Ureter (tissue), 1 donor: ENCODE results near the gene HOXD13. TPM values are rescaled to one million over a fixed set of nuclear protein-coding genes. Genes with fewer than 3 reads are reported as not detected.

Experiments
- DNase-seq: peaks from one replicate; pipeline ENCODE4 v3.0.0-alpha.2; 2020; ENCODE audit warnings: low spot score
- total RNA-seq: library from RNA; stranded (reverse); gene quantifications from one replicate; pipeline ENCODE4 v1.2.4, GENCODE V29; 2023
- donor health status: DM: yes; HTN: yes; CAD: no.

HOXD13 gene
- total RNA-seq, 1 donor from 2014 or later, result not detected

DNA sequence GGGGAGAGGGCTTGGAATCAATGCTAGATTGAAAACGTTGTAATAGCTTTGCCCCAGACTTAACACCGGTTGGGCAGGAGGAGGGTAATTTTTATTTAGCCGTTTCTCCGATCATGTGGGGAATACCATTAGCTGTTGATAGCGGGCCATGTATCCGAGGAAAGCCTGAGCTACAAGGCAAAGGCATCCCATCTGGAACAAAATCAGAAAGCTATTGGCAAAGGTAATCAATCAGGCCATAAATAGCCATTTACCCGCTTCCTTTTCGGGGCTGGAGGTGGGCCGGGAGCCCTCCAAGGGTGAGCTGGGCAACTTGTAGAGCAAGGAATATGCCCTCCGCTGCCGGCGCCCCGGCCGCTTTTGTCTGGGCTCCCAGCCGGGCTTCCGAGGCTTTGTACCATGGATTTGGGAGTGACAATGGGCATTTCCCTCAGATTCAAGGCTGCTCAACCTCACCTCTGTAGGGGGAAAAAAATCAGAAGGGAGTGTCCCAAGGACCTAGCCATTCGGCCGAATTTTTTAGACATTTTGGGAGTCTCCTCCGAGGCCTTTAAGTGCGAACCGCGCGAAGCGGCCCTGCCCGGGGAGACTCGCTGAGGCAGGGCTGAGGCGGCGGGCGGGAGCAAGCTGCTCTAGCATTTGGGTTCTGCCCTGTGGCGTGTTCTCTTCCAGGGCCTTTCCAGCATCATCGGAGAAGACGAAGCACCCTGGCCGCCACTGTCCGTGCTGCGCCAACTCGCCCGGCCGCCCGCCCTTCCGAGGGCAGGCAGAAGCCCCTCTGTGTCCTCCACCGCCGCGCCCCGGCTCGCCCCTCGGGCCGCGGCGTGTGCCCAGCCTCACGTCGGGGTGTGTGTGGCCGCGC lies 28.9 kb downstream of the HOXD13 start:
- DNase-seq, result no peak

DNA sequence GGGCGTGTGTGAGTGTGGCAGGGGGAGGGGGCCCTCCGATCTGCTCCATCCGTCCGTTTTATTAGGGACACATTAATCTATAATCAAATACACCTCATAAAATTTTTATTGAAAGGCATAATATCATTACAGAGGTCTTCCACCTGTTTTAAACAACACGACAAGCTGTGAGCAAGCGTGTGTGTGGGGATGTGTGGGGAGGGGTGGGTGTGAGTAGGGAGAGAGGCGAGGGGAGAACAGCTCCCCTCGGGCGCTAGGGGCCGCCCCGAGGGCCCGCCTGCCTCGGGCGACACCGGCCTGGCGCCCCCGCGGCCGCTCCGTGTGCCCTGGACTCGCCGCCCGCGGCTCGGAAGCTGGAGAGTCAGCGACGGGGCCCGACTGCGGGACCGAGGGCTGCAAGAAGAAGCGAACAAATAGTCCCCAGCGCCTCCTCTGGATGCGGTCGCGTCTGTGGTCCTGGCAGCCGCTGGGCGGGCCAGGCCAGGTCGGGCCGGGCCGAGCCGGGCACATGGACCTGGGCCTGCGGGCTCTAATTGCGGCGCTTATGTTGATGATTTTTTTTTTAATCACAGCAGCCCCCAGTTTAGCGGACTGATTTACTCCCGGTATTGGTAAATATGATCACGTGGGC lies 29.6 kb downstream of the HOXD13 start:
- no peak for DNase-seq

DNA sequence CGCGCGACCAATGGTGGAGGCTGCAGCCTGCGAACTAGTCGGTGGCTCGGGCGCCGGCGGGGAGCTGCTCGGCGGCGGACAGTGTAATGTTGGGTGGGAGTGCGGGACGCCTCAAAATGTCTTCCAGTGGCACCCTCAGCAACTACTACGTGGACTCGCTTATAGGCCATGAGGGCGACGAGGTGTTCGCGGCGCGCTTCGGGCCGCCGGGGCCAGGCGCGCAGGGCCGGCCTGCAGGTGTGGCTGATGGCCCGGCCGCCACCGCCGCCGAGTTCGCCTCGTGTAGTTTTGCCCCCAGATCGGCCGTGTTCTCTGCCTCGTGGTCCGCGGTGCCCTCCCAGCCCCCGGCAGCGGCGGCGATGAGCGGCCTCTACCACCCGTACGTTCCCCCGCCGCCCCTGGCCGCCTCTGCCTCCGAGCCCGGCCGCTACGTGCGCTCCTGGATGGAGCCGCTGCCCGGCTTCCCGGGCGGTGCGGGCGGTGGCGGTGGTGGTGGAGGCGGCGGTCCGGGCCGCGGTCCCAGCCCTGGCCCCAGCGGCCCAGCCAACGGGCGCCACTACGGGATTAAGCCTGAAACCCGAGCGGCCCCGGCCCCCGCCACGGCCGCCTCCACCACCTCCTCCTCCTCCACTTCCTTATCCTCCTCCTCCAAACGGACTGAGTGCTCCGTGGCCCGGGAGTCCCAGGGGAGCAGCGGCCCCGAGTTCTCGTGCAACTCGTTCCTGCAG lies 30.3 kb downstream of the HOXD13 start, which contains the start of gene HOXD9:
Gene HOXD9, plus strand, starts transcription at position 37 of the 728 bp plus-strand sequence. Its CDS starts 50 bp downstream, at position 87.
- peak; percentile 87 for DNase-seq

DNA sequence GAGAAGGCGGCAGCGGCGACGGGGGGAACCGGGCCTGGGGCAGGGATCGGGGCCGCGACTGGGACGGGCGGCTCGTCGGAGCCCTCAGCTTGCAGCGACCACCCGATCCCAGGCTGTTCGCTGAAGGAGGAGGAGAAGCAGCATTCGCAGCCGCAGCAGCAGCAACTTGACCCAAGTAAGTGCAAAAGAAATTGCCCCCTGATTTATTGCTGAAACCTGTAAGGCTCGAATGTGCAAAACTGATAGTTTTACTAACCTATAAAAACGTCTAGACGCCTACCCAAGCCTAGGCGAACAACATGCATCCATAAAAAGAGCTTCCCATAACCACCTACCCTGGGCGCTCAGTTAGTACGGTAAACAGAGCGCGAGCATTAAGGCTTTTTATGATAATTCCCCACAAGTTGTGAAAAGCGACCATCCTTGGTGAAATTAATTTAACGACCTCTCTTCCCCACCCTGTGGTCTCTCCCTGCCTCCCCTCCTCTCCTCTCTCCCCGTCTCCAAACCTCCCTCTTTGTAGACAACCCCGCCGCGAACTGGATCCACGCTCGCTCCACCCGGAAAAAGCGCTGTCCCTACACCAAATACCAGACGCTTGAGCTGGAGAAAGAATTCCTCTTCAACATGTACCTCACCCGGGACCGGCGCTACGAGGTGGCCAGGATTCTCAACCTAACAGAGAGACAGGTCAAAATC lies 31.0 kb downstream of the HOXD13 start:
- DNase-seq, result no peak

DNA sequence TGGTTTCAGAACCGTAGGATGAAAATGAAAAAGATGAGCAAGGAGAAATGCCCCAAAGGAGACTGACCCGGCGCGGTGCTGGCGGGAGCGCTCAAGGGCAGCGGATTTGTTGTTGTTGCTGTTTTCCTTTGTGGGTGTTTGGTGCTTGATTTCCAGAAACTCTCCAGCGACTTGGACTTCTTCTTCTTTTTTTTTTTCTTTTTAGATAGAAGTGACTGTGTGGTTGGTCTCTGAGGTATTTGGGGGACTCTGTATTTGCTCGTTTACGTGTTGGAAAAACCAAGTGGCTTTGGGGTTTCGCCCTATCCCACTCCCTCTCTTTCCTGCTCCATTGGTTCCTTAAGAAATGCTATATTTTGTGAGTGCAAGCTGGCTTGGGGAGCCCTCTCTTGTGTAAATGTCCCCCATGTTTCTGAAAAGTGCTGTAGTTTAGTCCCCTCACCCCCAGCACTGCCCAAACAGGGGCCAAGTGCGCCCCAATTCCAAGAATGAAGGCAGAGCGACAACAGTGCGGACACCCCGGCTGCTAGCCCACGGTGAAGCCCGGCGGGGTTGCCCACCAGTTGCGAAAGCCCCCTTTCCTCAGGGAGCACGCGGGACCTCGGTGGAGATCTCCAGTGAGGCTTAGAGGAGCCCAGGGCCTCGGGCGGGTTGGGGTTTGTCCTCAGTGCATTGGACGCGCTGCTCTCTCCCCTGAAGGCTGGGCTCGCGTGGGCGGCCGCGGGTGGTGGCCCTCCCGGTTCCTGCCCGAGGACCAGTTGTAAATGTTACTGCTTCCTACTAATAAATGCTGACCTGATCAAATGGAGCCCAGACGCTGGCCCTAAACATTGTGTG lies 31.8 kb downstream of the HOXD13 start:
- no peak for DNase-seq

DNA sequence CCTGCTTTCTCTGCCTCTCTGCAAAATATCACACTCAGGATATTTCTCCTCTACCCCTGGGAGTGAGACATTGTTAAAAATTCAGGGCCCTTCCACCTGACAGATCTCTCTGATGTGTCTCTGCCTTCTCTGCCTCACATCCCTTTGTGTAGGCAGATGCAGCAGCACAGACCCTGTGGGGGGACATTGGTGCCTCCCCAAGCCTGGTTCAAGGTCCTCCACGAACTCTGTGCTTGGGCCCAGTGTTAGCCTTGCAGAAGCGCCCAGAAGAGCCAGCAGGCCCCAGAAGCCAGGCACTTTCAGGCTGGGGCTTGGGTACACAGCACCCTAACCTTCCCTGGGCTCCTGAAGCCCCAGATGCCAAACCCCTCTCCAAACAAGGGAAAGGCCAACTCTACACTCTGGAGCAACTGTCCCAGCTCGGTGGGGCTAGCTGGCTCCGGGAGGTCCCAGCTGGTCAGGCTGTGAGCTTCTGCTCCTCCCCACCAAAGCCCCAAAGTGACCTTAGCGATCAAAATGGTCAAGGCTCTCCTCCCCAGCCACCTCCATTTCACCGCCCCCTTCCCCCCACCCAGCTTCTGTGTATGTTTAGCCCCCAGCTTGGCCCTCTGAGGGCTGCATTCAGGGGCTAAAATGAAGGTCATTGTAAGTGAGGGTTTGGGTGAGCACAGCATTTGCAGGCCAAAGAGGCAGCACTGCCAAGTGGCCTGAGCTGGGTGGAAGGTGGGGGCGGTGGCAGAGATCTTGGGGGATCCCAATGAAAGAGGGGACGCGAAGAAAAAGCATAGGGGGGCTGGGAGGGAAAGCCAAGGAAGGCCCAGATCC lies 32.6 kb downstream of the HOXD13 start:
- DNase-seq, result no peak

DNA sequence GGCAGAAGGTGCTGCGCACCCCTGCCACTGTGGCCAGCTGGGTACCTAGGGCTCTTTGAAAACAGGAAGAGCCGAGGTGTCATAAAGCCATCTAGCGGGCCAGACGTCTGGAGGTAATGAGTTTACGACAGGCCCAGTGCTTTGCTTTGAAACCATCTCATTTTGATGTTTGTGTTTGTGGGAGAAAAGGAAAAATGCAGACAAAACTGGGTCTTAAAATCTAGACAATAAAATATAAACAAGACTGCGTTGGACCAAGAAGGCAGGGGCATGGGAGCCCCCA lies 33.2 kb downstream of the HOXD13 start:
- DNase-seq, result no peak

DNA sequence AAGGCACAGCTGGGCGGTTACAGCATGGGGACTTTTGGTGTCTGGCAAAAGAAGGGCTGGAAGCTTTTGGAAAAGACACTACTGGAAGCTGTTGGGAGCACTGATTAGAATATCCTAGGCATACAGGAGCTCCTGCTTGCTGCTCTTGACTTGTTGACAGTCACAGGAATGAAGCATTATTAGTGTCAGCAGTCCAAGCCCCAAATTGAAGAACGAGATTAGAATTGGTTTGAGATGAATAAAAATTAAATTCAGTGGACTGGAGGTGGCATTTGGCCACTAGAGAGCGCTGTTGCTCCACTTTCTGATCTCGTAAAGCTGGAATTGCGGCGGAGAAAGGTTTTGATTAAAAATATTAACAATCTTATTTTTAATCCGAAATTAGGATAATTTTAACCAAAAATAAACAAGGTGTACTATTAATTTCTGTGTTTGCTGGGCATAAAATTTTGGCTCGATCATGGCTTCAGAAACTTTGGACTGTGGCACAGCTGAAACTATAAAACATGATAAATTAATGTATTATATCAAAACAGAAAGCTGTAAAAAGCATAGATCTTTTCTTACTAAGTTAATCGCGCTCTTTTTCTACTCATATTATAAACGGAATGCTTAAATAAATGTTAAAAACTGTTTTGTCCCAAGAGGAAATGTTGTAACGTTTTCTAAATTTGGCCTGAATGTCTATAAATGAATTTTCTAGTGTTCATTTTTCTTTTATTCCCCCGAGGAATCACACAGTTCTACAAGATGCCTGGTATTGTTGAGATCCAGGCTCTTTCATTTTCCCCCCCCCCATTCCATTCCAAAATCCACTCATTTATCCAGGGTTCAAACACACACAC lies 34.6 kb downstream of the HOXD13 start:
- peak; percentile 80 for DNase-seq

DNA sequence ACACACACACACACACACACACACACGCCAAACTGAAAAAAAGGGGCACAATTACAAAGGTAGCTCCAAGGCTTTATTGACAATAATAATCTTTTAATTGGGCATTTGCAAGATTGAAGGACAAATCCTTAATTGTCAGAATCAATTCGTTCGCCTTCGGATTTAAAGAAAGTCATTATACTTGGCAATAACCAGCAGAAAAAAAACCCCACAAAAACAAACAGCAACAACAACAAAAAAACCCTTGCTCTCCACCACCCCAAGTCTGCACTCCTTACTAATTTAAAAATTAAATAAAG lies 35.2 kb downstream of the HOXD13 start:
- DNase-seq, result no peak

DNA sequence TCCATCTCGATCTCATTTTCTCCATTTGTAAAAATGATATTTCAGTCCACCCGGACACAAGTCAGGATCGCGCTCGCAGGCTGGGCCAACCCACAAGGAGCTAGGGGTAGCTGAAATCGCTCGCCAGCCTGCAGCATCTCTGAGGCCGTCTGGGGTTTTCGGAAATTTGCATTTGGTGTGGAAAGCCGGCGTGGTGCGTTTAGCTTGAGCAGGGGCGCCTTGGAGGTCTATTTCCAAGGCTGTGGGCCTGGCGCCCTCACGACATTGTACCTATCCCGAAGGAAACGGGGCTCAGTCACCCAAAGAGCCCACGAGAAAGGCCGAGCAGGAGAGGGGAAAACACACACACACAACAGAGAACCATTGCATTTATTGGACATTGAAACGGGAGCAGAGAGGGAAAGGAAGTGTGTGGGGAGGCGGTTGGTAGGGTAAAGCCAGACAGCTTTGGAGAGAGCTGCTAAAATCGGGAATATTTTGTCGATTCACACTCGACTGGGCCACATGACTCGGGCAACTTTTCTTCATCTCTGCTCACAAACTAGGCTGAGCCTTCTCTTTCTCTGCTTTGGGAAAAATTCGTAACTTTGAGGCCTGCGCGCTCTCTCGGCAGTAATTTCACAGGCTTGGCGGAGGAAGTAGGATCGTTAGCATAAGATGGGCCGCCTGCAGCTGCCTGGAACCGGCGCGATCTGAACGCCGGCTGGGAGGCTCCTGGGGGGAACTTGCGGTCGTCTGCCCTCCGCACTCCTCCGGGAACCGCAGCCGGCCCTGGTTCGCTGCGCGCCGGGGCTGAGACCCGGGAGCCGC lies 35.9 kb downstream of the HOXD13 start:
- DNase-seq, result no peak

DNA sequence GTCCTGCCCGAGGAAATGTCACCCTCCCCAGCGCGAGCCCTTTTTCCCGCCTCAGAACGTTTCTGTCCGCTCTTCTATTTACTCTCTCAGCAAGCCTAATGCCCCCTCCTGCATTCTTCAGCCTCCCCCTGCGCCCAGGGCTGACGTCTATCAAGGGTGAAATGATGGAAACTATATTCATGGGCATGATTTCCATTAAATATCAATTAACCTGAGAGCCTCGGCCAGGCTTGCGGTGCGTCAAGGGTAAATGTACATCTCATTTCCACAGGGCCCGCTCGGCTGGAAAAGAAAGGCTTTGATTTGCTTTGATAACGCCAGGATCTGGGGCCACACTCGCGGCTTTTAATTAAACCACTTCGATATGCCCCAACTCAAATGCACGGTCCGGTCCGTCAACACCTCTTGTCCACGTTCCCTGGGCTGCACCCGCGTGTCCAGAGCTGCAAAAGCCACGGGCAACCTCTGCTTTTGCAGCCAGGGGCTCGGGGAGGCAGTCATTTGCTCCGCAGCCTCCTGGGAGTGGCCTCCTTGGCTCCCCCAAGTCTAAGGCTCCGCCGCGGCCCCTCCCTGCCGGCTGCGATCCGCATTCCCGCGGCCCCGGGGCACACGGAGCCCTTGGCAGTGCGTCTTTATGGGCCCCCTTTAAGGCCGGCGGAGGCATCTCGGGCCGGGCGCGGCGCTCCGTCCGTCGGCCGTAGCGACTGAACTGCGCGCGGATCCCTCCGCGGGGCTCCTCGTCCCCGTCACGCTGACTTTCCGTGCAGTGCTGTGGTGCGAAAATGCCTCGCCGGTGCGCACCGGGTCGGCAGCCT lies 36.7 kb downstream of the HOXD13 start, which contains the start of gene HOXD8:
Gene HOXD8, plus strand, starts transcription at position 724 of the 815 bp plus-strand sequence. CDS start 662 bp downstream, outside the sequence.
- DNase-seq, result peak; percentile 87

DNA sequence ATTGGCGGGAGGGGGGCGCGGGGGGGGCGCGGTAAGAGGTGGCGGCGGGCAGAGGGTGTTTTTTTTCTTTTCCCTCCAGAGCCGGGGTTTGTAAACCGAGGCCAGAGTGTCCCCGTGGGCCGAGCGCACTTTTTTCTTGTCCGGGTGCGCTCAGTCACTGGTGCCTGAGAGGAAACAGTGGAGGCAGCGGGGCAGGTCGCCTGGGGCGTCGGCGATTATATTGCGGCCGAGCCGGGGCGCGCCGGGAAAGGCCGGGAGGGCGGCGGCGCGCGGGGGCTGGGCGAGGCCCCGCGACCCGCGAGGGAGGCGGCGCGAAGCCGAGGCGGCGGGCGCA lies 37.3 kb downstream of the HOXD13 start:
- no peak for DNase-seq

DNA sequence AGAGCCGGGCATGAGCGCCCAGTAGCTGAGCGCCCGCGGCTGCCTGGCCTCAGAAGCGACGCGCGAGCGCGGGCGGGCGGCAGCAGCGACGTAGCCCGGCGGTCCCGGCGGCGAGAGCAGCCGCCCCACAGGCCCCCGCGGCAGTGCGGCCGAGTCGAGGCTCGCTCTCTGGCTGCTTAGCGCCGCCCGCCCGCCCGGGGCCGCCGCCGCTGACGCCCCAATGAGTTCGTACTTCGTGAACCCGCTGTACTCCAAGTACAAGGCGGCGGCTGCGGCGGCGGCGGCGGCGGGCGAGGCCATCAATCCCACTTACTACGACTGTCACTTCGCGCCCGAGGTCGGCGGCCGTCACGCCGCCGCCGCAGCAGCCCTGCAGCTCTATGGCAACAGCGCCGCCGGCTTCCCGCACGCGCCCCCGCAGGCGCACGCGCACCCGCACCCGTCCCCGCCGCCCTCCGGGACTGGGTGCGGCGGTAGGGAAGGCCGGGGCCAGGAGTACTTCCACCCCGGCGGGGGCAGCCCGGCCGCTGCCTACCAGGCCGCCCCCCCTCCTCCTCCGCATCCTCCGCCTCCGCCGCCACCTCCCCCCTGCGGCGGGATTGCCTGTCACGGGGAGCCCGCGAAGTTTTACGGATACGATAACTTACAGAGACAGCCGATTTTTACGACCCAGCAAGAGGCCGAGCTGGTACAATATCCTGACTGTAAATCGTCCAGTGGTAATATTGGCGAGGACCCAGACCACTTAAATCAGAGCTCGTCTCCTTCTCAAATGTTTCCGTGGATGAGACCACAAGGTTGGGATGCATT lies 37.8 kb downstream of the HOXD13 start:
- DNase-seq, result peak; percentile 71

DNA sequence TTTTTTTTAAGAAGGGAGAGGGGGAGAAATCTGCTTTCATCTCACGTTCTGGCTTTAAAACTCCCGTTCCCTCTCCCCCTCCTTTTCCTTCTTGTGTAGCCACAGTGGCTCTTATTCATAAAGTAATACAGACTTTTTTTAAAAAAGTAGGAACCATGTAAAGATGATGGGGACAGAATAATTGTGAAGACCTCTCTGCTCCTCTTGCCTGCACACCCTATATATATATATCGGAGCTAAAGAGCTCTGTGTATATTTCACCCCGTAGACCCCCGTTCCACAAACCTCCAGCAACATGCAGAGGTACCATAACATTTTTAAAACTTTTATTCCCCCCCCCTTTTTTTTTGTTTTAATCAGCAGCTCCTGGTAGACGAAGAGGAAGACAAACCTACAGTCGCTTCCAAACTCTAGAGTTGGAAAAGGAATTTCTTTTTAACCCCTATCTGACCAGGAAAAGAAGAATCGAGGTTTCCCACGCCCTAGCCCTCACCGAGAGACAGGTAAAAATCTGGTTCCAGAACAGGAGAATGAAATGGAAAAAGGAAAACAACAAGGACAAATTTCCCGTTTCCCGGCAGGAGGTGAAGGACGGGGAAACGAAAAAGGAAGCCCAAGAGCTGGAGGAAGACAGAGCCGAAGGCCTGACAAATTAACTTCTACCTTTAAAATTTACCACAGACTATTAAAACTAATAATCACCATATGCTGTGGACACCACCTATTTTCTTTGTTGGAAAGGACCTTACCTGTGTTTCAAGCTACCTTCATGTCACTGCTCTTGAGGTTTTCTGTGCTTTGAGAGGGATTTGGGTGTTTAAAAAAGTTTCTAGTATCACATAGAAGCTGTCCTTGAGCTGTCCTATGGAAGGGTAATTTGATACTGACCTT lies 38.7 kb downstream of the HOXD13 start:
- DNase-seq, result no peak

DNA sequence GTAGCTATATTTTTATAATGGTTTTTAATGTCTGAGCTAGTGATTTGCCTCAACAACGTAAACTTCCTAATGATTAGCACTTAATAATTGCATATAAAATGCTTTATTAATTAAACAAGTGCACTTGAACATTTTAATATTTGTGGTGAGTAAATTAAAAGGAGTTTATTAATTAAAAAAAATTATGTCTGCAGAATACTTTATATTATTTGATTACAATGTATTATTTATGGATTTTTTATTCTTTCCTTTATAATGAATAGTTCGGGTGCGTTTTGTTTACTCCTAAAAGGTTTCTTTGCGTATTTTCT lies 39.3 kb downstream of the HOXD13 start:
- no peak for DNase-seq
